GM23338 (cell line): ENCODE results near the gene CHST6. TPM values are rescaled to one million over a fixed set of nuclear protein-coding genes. Genes with fewer than 3 reads are reported as not detected.

Experiments
- ATAC-seq: fragments of 200-7000 bp; cut with Tn5 transposase; 3 replicates; pipeline ENCODE4 v1.9.1; 2020
- DNase-seq: peaks from one replicate; pipeline ENCODE4 v3.0.0-alpha.2; 2015; ENCODE audit warnings: low spot score
- H2AFZ ChIP-seq: fragments of 200-600 bp; sonication (generic); 2 replicates; pipeline ENCODE4 v1.8.0; 2016; ENCODE audit warnings: antibody characterized with exemption, mild to moderate bottlenecking, moderate library complexity
- H3F3A ChIP-seq: fragments of 200-600 bp; sonication (generic); replicated peaks from 2 replicates; pipeline ENCODE4 v1.8.0; 2017; ENCODE audit warnings: antibody characterized with exemption, mixed run types, low read depth
- H3K27ac ChIP-seq: fragments of 200-600 bp; sonication (generic); 2 replicates; pipeline ENCODE4 v1.6.1; 2016; ENCODE audit warnings: low read depth
- H3K27me3 ChIP-seq: fragments of 200-600 bp; sonication (generic); 2 replicates; pipeline ENCODE4 v1.8.0; 2016; ENCODE audit warnings: mild to moderate bottlenecking, mixed run types, moderate library complexity; ENCODE audit not compliant: insufficient read depth
- H3K36me3 ChIP-seq: fragments of 200-600 bp; sonication (generic); 2 replicates; pipeline ENCODE4 v1.8.0; 2016; ENCODE audit warnings: mild to moderate bottlenecking; ENCODE audit not compliant: insufficient read depth
- H3K4me1 ChIP-seq: fragments of 200-600 bp; sonication (generic); 2 replicates; pipeline ENCODE4 v1.8.0; 2016; ENCODE audit warnings: mild to moderate bottlenecking, moderate library complexity; ENCODE audit not compliant: insufficient read depth
- H3K4me2 ChIP-seq: fragments of 200-600 bp; sonication (generic); 2 replicates; pipeline ENCODE4 v1.7.1; 2017; ENCODE audit warnings: mixed run types
- H3K4me3 ChIP-seq: fragments of 200-600 bp; sonication (generic); 2 replicates; pipeline ENCODE4 v1.6.1; 2016; ENCODE audit warnings: mixed run types
- H3K79me2 ChIP-seq: fragments of 200-600 bp; sonication (generic); replicated peaks from 2 replicates; pipeline ENCODE4 v1.8.0; 2017; ENCODE audit warnings: mild to moderate bottlenecking; ENCODE audit not compliant: insufficient read depth
- H3K9me2 ChIP-seq: fragments of 200-600 bp; sonication (generic); 2 replicates; pipeline ENCODE4 v1.8.0; 2017; ENCODE audit not compliant: insufficient read depth
- H4K20me1 ChIP-seq: fragments of 200-600 bp; sonication (generic); replicated peaks from 2 replicates; pipeline ENCODE4 v1.8.0; 2017; ENCODE audit warnings: mild to moderate bottlenecking; ENCODE audit not compliant: insufficient read depth
- H3K27ac Mint-ChIP-seq: 2 replicates; pipeline ENCODE4 v1.8.0; 2020; ENCODE audit warnings: inconsistent platforms, mild to moderate bottlenecking, moderate library complexity, mixed read lengths
- H3K27me3 Mint-ChIP-seq: 3 replicates; pipeline ENCODE4 v1.8.0; 2022; ENCODE audit warnings: low read depth, mild to moderate bottlenecking, moderate library complexity, mixed read lengths, inconsistent platforms; ENCODE audit not compliant: insufficient read depth, poor library complexity
- H3K36me3 Mint-ChIP-seq: 3 replicates; pipeline ENCODE4 v1.8.0; 2021; ENCODE audit warnings: low read depth, mild to moderate bottlenecking, inconsistent platforms, moderate library complexity, mixed read lengths
- H3K4me1 Mint-ChIP-seq: 3 replicates; pipeline ENCODE4 v1.8.0; 2020; ENCODE audit warnings: mild to moderate bottlenecking, inconsistent platforms, mixed read lengths
- H3K4me3 Mint-ChIP-seq: 3 replicates; pipeline ENCODE4 v1.8.0; 2021; ENCODE audit warnings: moderate library complexity, mild to moderate bottlenecking, inconsistent platforms, mixed read lengths
- H3K9me3 Mint-ChIP-seq: 3 replicates; pipeline ENCODE4 v1.8.0; 2020; ENCODE audit warnings: moderate library complexity, mild to moderate bottlenecking, inconsistent platforms, mixed read lengths
- JUNB ChIP-seq: IDR thresholded peaks from one replicate; pipeline ENCODE4 v1.6.1; 2016; ENCODE audit warnings: antibody characterized with exemption; ENCODE audit not compliant: unreplicated experiment
- NANOG ChIP-seq: IDR thresholded peaks from 2 replicates; pipeline ENCODE4 v1.6.1; 2016; ENCODE audit warnings: antibody characterized with exemption, borderline replicate concordance
- ZNF114 ChIP-seq: fragments of 250-450 bp; sonication (Bioruptor Pico); IDR thresholded peaks from 2 replicates; pipeline ENCODE4 v1.5.0; 2020; ENCODE audit warnings: mild to moderate bottlenecking, moderate library complexity
- polyA plus RNA-seq: library from polyadenylated mRNA; unstranded; fragments of >200 nt; fragmentation: Nextera tagmentation; extraction: Ambion mirVana; gene quantifications from 2 replicates; pipeline ENCODE4 v1.2.1, GENCODE V29; 2016
- total RNA-seq: library from RNA; depleted of rRNA; stranded (reverse); fragments of >200 nt; shearing (Covaris generic); gene quantifications from 2 replicates; pipeline ENCODE4 v1.2.3, GENCODE V29; 2014
- TF ChIP-seq, protein P1 (sequence below), 2 experiments: fragments of 200-600 bp in 1 of 2; sonication (generic) in 1 of 2; conservative IDR thresholded peaks; 2 replicates each; pipeline versions ENCODE4 v1.5.1 to v1.6.1; 2016 to 2017; ENCODE audit warnings: antibody characterized with exemption in 2 of 2, low read depth in 2 of 2, mild to moderate bottlenecking in 2 of 2, moderate library complexity in 1 of 2
- TF ChIP-seq, protein P2 (sequence below): IDR thresholded peaks from 2 replicates; pipeline ENCODE4 v1.6.1; 2016; ENCODE audit warnings: antibody characterized with exemption
- TF ChIP-seq, protein P3 (sequence below): IDR thresholded peaks from one replicate; pipeline ENCODE4 v1.6.1; 2018; ENCODE audit warnings: antibody characterized with exemption; ENCODE audit not compliant: unreplicated experiment

CHST6 gene
- total and polyA plus RNA-seq, 2 experiments from 2014 or later: 2.7 to 22.2 TPM

DNA sequence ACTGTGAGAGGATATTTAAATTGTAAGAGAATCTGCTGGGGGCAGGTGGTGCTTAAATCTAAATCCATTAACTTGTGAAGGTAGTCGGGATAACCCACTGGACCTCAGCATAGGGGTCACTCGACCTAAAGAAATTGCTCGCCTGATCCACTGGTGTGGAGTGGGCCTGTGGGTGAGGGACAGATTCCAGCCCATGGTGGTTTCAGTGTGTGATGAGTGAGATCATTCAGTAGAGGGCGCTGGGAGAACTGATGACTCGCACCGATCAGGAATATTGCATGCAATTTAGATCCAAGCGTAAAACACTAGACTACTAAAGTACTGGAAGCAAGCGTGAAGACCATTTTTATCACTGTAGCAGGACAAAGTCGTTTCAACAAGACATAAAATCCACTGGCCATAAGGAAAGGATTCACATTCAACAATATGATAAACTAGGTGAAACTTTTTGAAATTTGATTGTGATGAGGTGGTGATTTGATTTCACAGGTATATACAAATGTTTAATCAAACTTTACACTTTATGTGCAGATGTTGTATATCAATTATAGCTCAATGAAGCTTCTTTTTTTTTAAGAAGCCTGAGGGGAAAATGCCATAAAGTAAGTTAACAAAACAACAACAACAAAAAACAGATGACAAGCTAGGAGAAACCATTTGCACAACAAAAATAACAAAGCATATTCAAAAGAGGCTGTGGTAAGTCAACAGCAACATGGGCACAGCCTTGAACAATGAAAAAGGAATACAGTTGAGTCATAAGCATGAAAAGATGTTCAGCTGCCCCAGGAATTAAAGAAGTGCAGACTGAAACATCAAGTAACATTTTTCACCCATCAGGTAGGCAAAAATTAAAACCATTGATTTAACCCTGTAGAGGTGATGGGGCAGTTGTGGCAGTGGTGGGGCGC, 23.3 kb downstream of the CHST6 start:
- Histone ChIP-seq H3K4me1 (no peaks in the 10 kb centered on the region; the same call in 1 of the 2 replicates), H3K9me2 (no peaks in the 10 kb centered on the region; the same call in 1 of the 2 replicates), H3K27ac (peak overlapping the region; percentile 52), H3K79me2 (no peaks in the 10 kb centered on the region), H3K4me2 (peak overlapping the region; percentile 23), H3K36me3 (no peaks in the 10 kb centered on the region), H4K20me1 (no peaks in the 10 kb centered on the region), H3F3A (no peaks in the 10 kb centered on the region), H3K27me3 (no peaks in the 10 kb centered on the region), H2AFZ (no peak overlapping the region), H3K4me3 (peak overlapping the region; percentile 4; the same call in 1 of the 2 replicates)
- Mint-ChIP-seq H3K36me3 (peaks cover 18% of the 10 kb centered on the region), H3K27me3 (peaks cover 15% of the 10 kb centered on the region), H3K27ac (peak overlapping the region; percentile 86), H3K9me3 (peaks cover 3% of the 10 kb centered on the region; the same call in 1 of the 3 replicates), H3K4me3 (peak overlapping the region; percentile 48), H3K4me1 (peaks cover 15% of the 10 kb centered on the region)
- ATAC-seq (peak; percentile 93), DNase-seq (peak; percentile 82)
- TF ChIP-seq, protein P1, sequence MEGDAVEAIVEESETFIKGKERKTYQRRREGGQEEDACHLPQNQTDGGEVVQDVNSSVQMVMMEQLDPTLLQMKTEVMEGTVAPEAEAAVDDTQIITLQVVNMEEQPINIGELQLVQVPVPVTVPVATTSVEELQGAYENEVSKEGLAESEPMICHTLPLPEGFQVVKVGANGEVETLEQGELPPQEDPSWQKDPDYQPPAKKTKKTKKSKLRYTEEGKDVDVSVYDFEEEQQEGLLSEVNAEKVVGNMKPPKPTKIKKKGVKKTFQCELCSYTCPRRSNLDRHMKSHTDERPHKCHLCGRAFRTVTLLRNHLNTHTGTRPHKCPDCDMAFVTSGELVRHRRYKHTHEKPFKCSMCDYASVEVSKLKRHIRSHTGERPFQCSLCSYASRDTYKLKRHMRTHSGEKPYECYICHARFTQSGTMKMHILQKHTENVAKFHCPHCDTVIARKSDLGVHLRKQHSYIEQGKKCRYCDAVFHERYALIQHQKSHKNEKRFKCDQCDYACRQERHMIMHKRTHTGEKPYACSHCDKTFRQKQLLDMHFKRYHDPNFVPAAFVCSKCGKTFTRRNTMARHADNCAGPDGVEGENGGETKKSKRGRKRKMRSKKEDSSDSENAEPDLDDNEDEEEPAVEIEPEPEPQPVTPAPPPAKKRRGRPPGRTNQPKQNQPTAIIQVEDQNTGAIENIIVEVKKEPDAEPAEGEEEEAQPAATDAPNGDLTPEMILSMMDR (conservative IDR thresholded peaks at IDR 0.05; ENCODE audit: low read depth in 2 of 2): peak; percentile 73 to 91
- TF ChIP-seq ZNF114 (no peak), NANOG (peak; percentile 26; the same call in 1 of the 2 replicates), JUNB (no peak)
- TF ChIP-seq, protein P2, sequence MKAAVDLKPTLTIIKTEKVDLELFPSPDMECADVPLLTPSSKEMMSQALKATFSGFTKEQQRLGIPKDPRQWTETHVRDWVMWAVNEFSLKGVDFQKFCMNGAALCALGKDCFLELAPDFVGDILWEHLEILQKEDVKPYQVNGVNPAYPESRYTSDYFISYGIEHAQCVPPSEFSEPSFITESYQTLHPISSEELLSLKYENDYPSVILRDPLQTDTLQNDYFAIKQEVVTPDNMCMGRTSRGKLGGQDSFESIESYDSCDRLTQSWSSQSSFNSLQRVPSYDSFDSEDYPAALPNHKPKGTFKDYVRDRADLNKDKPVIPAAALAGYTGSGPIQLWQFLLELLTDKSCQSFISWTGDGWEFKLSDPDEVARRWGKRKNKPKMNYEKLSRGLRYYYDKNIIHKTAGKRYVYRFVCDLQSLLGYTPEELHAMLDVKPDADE: no peak

DNA sequence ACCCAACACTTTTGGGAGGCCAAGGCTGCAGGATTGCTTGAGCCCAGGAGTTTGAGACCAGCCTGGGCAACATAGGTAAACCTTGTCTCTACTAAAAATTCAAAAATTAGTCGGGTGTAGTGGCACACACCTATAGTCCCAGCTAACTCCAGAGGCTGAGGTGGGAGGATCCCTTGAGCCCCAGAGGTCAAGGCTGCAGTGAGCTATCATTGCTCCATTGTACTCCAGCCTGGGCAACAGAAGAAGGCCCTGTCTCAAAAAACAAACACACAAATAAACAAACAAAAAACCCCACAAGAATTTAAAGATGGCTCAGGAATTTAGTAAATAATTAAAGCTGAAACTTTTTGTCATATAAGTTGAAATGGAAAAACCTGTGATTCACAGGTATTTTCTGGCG, 28.5 kb downstream of the CHST6 start:
- DNase-seq (no peak), ATAC-seq (no peak)
- no peak overlapping the region for H3K4me2 ChIP-seq
- no peak overlapping the region for H3K27ac ChIP-seq
- H2AFZ ChIP-seq: no peak overlapping the region
- Mint-ChIP-seq H3K4me1 (peaks cover 20% of the 10 kb centered on the region), H3K4me3 (no peak overlapping the region), H3K27me3 (peaks cover 14% of the 10 kb centered on the region), H3K27ac (no peak overlapping the region), H3K9me3 (peaks cover 3% of the 10 kb centered on the region; the same call in 1 of the 3 replicates), H3K36me3 (peaks cover 3% of the 10 kb centered on the region; the same call in 1 of the 3 replicates)
- peaks cover 20% of the 10 kb centered on the region for H3K79me2 ChIP-seq
- H3K27me3 ChIP-seq: no peaks in the 10 kb centered on the region
- H3K36me3 ChIP-seq: no peaks in the 10 kb centered on the region
- no peaks in the 10 kb centered on the region for H3K9me2 ChIP-seq
- H3K4me1 ChIP-seq: peaks cover 7% of the 10 kb centered on the region; the same call in 1 of the 2 replicates
- H3F3A ChIP-seq: no peaks in the 10 kb centered on the region
- H3K4me3 ChIP-seq: no peak overlapping the region
- peaks cover 14% of the 10 kb centered on the region for H4K20me1 ChIP-seq
- TF ChIP-seq, protein P1 (conservative IDR thresholded peaks at IDR 0.05; ENCODE audit: low read depth in 2 of 2): no peak
- TF ChIP-seq, protein P3, sequence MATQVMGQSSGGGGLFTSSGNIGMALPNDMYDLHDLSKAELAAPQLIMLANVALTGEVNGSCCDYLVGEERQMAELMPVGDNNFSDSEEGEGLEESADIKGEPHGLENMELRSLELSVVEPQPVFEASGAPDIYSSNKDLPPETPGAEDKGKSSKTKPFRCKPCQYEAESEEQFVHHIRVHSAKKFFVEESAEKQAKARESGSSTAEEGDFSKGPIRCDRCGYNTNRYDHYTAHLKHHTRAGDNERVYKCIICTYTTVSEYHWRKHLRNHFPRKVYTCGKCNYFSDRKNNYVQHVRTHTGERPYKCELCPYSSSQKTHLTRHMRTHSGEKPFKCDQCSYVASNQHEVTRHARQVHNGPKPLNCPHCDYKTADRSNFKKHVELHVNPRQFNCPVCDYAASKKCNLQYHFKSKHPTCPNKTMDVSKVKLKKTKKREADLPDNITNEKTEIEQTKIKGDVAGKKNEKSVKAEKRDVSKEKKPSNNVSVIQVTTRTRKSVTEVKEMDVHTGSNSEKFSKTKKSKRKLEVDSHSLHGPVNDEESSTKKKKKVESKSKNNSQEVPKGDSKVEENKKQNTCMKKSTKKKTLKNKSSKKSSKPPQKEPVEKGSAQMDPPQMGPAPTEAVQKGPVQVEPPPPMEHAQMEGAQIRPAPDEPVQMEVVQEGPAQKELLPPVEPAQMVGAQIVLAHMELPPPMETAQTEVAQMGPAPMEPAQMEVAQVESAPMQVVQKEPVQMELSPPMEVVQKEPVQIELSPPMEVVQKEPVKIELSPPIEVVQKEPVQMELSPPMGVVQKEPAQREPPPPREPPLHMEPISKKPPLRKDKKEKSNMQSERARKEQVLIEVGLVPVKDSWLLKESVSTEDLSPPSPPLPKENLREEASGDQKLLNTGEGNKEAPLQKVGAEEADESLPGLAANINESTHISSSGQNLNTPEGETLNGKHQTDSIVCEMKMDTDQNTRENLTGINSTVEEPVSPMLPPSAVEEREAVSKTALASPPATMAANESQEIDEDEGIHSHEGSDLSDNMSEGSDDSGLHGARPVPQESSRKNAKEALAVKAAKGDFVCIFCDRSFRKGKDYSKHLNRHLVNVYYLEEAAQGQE: no peak
